ENCODE data around the gene CRABP1.

Gene CRABP1

DNA sequence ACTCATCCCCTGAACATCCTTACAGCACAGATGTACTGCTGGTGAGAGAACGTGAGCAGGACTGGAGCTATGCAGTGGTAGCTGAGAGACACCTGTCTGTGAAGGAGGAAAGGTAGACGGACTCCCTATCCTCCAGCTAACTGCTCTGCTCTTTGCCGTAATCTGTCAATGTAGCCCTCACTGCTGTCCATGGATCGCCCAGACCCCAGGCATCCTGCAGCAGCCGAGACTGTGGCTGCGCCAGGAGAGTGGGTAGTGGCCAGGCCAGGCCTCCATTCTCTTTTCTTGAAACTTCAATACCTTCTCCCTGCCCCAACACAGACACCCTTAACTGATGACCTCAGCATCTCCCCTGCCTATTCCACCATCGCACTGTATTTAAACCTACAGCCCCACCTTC, 44.5 kb downstream of the CRABP1 start:
- TF ChIP-seq, protein P1, sequence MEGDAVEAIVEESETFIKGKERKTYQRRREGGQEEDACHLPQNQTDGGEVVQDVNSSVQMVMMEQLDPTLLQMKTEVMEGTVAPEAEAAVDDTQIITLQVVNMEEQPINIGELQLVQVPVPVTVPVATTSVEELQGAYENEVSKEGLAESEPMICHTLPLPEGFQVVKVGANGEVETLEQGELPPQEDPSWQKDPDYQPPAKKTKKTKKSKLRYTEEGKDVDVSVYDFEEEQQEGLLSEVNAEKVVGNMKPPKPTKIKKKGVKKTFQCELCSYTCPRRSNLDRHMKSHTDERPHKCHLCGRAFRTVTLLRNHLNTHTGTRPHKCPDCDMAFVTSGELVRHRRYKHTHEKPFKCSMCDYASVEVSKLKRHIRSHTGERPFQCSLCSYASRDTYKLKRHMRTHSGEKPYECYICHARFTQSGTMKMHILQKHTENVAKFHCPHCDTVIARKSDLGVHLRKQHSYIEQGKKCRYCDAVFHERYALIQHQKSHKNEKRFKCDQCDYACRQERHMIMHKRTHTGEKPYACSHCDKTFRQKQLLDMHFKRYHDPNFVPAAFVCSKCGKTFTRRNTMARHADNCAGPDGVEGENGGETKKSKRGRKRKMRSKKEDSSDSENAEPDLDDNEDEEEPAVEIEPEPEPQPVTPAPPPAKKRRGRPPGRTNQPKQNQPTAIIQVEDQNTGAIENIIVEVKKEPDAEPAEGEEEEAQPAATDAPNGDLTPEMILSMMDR (IDR thresholded peaks at IDR 0.05; ENCODE audit: low read depth, low read length), result no peak
- no peak for DNase-seq (ENCODE audit: low read depth, low spot score)
- in situ Hi-C loops (cut with HindIII; ENCODE audit: low sequenced_read_pairs), result no loop called here
- no peak overlapping the region for H3K4me3 ChIP-seq (ENCODE audit: low read depth, low read length)

DNA sequence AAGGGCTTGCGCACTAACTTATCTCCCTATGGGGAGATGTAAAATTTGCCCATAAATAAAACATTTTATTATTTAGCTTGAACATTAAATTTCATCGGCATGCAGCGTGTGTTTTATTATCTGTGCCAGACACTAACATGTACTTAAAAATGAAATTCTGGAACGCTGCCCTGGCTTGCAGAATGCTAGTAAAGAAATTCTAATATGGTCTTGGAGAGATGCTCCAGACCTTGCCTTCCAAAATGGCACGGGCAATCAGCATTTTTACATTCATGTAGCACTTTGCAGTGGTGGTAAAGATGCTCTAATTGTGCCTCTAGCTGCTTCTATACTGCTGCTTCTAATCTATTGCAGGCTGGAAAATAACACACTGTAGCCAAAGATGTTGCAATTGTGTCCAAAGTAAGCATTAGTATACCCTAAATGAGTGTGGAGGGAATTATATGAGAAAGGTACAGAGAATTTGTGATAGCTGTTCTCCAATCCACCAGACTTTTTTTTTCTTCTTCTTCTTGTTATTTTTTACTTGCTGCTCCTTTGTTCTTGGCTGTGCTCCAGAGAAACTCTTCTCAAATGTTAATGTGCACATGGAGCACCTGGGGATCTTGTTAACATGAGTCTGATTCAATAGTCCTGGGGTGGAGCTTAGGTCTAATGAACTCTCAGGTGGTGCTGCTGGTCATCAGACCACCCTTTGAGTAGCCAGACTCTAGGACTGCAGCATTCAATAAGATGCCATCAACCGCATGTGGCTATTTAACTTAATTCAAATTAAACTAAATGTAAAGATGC, 47.3 kb downstream of the CRABP1 start:
- TF ChIP-seq, protein P1 (IDR thresholded peaks at IDR 0.05; ENCODE audit: low read depth, low read length), result no peak
- DNase-seq (ENCODE audit: low read depth, low spot score), result no peak
- in situ Hi-C loops (cut with HindIII; ENCODE audit: low sequenced_read_pairs), result no loop called here
- no peak overlapping the region for H3K4me3 ChIP-seq (ENCODE audit: low read depth, low read length)

DNA sequence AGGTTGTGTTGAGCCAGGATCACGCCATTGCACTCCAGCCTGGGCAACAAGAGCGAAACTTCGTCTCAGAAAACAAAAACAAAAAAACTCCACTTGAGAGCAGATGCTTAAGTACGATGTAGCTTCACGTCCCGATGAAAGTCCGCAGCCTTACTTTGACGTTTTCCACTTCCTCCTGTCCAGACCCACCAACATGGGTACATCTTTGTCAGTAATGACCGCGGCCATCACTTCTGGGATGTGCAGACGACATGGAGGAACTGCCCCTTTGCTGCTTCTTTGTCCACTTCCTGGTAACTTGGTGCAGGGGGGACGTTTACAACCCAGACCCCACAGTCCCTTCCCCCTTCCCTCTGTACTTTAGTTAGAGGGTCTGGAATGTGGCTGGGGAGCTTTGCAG, 48.7 kb downstream of the CRABP1 start:
- in situ Hi-C loops (cut with HindIII; ENCODE audit: low sequenced_read_pairs), result no loop called here
- H3K4me3 ChIP-seq (ENCODE audit: low read depth, low read length), result no peak overlapping the region
- no peak for DNase-seq (ENCODE audit: low read depth, low spot score)
- TF ChIP-seq, protein P1 (IDR thresholded peaks at IDR 0.05; ENCODE audit: low read depth, low read length), result no peak

DNA sequence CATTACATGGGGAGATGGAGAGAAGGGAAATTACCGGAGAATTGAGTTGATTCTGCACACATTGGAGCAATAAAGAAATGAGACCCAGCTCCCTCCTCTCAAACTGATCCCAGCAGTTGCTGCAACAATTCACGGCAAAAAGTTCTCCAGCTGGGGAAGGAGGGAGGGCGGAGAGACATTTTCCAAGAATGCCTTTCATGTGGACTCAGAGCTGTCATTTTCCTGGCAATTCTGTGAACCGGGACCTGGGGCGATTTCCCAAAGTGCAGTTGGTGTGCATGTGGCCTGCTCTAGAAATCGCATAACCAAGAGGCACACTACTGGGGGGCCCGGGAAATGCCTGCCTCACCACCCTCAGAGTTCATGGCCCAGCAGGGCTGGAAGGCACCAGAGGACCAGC, 49.2 kb downstream of the CRABP1 start:
- H3K4me3 ChIP-seq (ENCODE audit: low read depth, low read length), result no peak overlapping the region
- TF ChIP-seq, protein P1 (IDR thresholded peaks at IDR 0.05; ENCODE audit: low read depth, low read length), result no peak
- no peak for DNase-seq (ENCODE audit: low read depth, low spot score)
- in situ Hi-C loops (cut with HindIII; ENCODE audit: low sequenced_read_pairs), result no loop called here

DNA sequence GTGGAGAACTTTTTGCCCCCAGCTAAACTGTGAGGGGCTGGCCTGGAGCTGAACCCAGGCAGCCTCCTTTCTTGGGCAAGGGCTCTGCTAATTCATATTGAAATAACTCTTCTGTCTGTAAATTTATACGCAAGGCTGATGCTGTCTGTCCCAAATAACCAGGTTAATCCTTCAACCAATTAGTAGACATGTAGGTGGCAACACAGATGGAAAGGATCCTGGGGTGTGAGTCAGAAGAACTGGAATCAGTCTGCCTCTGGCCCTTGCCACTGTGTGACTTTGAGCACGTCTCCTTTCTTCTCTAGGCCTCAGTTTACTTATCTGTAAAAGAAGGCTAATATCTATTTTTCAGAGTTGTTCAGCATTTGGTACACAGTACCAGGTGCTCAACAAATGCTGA, 49.6 kb downstream of the CRABP1 start:
- H3K4me3 ChIP-seq (ENCODE audit: low read depth, low read length), result no peak overlapping the region
- DNase-seq (ENCODE audit: low read depth, low spot score), result no peak
- in situ Hi-C loops (cut with HindIII; ENCODE audit: low sequenced_read_pairs), result no loop called here
- TF ChIP-seq, protein P1 (IDR thresholded peaks at IDR 0.05; ENCODE audit: low read depth, low read length), result no peak

DNA sequence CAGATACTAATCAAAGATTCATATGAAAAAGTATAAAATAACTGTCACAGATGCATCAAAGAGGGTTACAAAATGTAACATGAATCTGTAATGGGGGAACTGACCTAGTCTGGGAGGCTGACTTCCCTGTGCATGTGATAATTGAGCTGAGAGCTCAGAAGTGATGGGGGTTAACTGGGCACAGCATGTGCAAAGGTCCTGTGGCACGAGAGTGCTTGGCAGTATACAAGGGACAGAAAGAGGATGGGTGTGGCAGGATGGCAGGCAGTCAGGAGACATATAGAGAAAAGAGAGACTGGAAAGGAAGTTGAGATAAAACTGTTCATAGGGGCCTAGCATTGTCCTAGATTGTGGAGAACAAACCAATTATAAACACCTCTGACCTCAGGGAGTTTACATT, 50.1 kb downstream of the CRABP1 start:
- in situ Hi-C loops (cut with HindIII; ENCODE audit: low sequenced_read_pairs), result no loop called here
- TF ChIP-seq, protein P1 (IDR thresholded peaks at IDR 0.05; ENCODE audit: low read depth, low read length), result no peak

More for the DNA sequence above, 50.1 kb downstream of the CRABP1 start:
- no peak overlapping the region for H3K4me3 ChIP-seq (ENCODE audit: low read depth, low read length)
- no peak for DNase-seq (ENCODE audit: low read depth, low spot score)
